Measurements from ENCODE around the gene LAMA2. TPM values are rescaled to one million over a fixed set of nuclear protein-coding genes. Genes with fewer than 3 reads are reported as not detected.

Gene LAMA2
- total RNA-seq, 1 donor from 2014 or later: 1.4 TPM

DNA sequence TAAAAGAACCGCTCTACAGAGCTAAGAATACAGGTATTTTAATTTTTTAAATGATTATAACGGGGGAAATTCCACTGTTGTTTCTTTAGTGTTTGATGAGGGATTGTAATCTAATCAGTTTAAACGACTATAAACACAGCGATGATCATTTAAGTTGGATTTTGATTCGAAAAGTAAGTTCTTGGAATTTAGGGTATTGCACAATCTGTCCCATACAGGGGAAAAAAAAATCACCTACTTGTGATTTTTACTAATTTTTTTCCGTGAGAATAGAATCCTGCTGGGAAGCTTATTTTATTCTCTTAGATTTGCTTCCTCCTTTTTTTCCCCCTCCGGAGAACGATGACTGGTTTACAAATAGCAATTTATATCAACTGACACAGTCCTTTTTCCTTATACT, 108.0 kb downstream of the LAMA2 start:
- no peak for DNase-seq (ENCODE audit: low read depth)
- Histone ChIP-seq H3K4me3 (ENCODE audit: low read depth, low read length) (no peak overlapping the region), H3K36me3 (ENCODE audit: control insufficient read depth, insufficient read depth, low read length) (no peaks in the 10 kb centered on the region), H3K27me3 (ENCODE audit: control insufficient read depth, insufficient read depth, low read length) (no peaks in the 10 kb centered on the region)
- no peak for TF ChIP-seq CTCF (IDR thresholded peaks at IDR 0.05; ENCODE audit: insufficient read depth, low read length, poor library complexity, severe bottlenecking)

- no peak overlapping the region for H3K4me3 ChIP-seq (ENCODE audit: low read depth, low read length)
- DNase-seq (ENCODE audit: low read depth): no peak
- no peaks in the 10 kb centered on the region for H3K36me3 ChIP-seq (ENCODE audit: control insufficient read depth, insufficient read depth, low read length)
- H3K27me3 ChIP-seq (ENCODE audit: control insufficient read depth, insufficient read depth, low read length): no peaks in the 10 kb centered on the region
- TF ChIP-seq CTCF (IDR thresholded peaks at IDR 0.05; ENCODE audit: insufficient read depth, low read length, poor library complexity, severe bottlenecking): no peak
Measured at GRCh38 chr6:128993166-128993565, 110.2 kb downstream of the LAMA2 start.

- H3K4me3 ChIP-seq (ENCODE audit: low read depth, low read length): no peak overlapping the region
- no peaks in the 10 kb centered on the region for H3K36me3 ChIP-seq (ENCODE audit: control insufficient read depth, insufficient read depth, low read length)
- no peak for TF ChIP-seq CTCF (IDR thresholded peaks at IDR 0.05; ENCODE audit: insufficient read depth, low read length, poor library complexity, severe bottlenecking)
- no peaks in the 10 kb centered on the region for H3K27me3 ChIP-seq (ENCODE audit: control insufficient read depth, insufficient read depth, low read length)
- DNase-seq (ENCODE audit: low read depth): no peak
Measured at GRCh38 chr6:128997880-128998279, 114.9 kb downstream of the LAMA2 start.

DNA sequence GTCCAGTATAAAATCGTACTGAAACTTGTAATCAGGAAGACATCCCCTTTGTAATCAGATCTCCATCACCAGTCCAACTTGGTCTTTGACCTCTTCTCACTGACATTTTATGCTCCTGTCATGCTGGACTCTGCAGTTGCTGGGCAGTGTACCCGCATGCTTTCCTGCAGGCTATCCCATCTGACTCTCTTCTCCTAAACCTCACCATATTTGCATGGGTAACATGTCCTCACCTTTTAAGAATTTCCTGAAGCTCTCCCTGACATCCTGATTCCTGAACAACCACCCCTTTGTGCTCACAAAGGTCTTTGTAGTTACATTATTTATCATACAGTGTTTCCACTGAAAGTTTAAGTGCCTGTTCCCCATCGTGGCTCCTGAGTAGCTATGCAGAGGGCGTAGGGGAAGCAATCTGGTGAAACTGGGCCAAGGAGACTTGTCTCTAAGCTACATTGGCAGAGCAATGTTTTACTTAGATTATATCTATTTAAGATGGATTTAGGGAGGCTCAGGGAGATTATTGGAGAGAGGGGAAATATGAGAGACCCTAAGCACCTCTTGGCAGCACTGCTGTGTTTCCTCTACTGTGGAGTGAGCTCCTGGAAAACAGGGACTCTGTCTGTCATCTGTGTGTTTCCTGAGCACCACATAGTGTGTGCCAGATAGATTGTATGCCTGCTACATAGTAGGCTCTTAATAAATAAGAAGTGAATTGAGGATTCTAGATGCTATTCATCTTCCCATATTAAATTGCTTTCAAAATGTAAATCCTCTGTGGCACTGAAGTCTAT, 124.0 kb downstream of the LAMA2 start:
- Histone ChIP-seq H3K4me3 (ENCODE audit: low read depth, low read length) (no peak overlapping the region), H3K36me3 (ENCODE audit: control insufficient read depth, insufficient read depth, low read length) (no peaks in the 10 kb centered on the region), H3K27me3 (ENCODE audit: control insufficient read depth, insufficient read depth, low read length) (no peaks in the 10 kb centered on the region)
- no peak for DNase-seq (ENCODE audit: low read depth)
- no peak for TF ChIP-seq CTCF (IDR thresholded peaks at IDR 0.05; ENCODE audit: insufficient read depth, low read length, poor library complexity, severe bottlenecking)

GRCh38 chr6:129007701-129008373, 124.9 kb downstream of the LAMA2 start:
- H3K4me3 ChIP-seq (ENCODE audit: low read depth, low read length): no peak overlapping the region
- no peak for DNase-seq (ENCODE audit: low read depth)
- TF ChIP-seq CTCF (IDR thresholded peaks at IDR 0.05; ENCODE audit: insufficient read depth, low read length, poor library complexity, severe bottlenecking): no peak
- H3K27me3 ChIP-seq (ENCODE audit: control insufficient read depth, insufficient read depth, low read length): no peaks in the 10 kb centered on the region
- no peaks in the 10 kb centered on the region for H3K36me3 ChIP-seq (ENCODE audit: control insufficient read depth, insufficient read depth, low read length)

Data from kidney epithelial cell (primary cell).